Jurkat, Clone E6-1 (cell line): Measurements from ENCODE around the gene MPP2.
"Not testable (repeated sequence)": the region's sequence is repeated elsewhere in the genome, so short reads cannot be mapped to it uniquely, and the experiment has no call there.

Experiments
- DNase-seq: peaks from one replicate; pipeline ENCODE4 v3.0.0-alpha.2; 2011; ENCODE audit warnings: low read depth, low spot score
- H3K4me3 ChIP-seq: 2 replicates; pipeline ENCODE4 v1.5.1; 2011; ENCODE audit warnings: mild to moderate bottlenecking, low read length, control low read depth, moderate library complexity

The MPP2 gene

GRCh38 chr17:43932357-43932756 is 25.0 kb upstream of the MPP2 start:
- no peak overlapping the region for H3K4me3 ChIP-seq
- DNase-seq, result no peak

DNA sequence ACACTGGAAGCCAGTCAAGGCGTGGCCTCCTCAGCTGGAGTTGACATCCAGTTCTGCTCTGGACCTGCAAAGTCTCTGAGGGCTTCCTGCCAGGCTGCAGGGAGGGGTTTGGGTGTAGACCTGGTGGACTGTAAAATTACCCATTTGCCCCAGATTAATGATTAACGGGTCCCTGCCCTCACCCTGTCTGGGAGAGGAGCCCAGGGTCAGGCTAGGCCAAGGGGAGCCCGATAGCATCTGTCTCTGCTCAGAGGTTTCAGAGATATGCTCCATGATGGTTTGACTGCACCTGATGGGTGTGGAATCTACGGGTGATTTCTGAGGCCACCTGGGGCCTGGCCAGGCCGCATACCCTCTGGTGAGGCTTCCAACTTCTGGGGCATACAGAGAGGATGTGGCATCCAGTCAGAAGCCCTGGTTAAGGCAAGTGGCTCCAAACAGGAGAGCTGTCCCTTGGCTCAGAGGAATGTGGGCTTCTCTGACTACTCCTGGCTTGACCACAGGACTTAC is 23.8 kb upstream of the MPP2 start:
- no peak for DNase-seq
- no peak overlapping the region for H3K4me3 ChIP-seq

DNA sequence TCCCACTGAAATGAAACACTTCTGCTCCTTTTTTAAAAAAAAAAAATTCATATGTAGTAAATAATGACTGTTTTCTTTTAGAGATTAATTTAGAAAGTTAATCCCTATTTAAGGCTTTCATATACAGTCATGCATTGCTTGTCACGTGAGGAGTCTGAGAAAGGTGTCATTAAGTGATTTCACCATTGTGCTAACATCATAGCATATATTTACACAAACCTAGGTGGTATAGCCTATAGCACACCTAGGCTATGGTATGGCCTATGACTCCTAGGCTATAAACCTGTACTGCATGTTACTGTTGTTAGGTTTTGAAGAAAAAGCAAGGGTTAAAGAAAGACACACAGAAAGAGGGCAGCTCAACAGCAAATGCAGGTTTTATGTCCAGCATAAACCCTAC is 21.3 kb upstream of the MPP2 start:
- DNase-seq, result no peak
- H3K4me3 ChIP-seq, result no peak overlapping the region

GRCh38 chr17:43927929-43928328 is 20.6 kb upstream of the MPP2 start:
- not testable (repeated sequence) for H3K4me3 ChIP-seq, DNase-seq

DNA sequence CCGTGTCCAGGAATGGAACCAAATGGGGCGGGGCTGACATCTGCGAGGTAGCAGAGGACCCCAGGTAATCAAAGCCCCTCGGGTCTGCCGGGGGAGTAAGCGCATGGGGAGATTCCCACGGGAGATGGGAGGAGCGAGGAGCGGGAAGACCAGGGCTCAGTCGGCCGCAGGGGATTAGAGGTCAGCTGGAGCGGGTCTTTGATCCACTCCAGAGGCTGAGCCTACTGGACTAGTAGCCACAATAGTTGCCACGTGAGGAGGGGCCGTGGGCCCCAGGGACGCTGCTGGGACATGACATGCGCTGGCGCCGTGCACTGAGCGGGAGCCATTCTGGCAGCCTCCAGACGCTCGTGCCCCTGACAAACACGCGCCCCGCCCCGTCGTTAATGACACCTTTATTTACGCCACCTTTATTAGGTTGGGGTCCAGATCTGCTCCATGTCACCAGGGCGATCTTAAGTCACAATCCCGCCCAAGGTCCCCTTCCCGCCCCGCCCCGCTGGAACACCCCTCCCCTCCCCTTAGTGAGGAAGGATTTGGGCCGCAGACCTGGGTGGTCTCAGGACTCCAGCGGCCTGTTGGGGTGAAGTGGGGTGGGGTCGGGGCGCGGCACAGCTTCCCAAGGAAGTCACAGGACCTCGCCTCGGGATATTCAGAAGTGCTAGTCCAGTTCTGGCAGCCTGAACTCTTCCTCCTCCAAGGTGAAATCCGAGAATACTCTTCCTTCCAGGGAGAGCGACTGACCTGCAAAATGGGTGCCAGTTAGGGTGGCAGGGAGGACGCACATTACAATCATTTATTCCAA is 19.9 kb upstream of the MPP2 start:
- H3K4me3 ChIP-seq, result no peak overlapping the region
- DNase-seq, result no peak

GRCh38 chr17:43924558-43924957 is 17.2 kb upstream of the MPP2 start:
- H3K4me3 ChIP-seq, result no peak overlapping the region
- no peak for DNase-seq

- DNase-seq, result no peak
- no peak overlapping the region for H3K4me3 ChIP-seq
These were observed 13.3 kb upstream of the MPP2 start for GRCh38 chr17:43920500-43921095.

GRCh38 chr17:43918026-43918389 is 10.7 kb upstream of the MPP2 start:
- no peak overlapping the region for H3K4me3 ChIP-seq

GRCh38 chr17:43917348-43918025 is 10.2 kb upstream of the MPP2 start:
- no peak for DNase-seq
- H3K4me3 ChIP-seq, result no peak overlapping the region

More at GRCh38 chr17:43918026-43918389, 10.7 kb upstream of the MPP2 start:
- no peak for DNase-seq

- no peak for DNase-seq
- no peak overlapping the region for H3K4me3 ChIP-seq
These were observed 9.6 kb upstream of the MPP2 start for GRCh38 chr17:43917016-43917347.

DNA sequence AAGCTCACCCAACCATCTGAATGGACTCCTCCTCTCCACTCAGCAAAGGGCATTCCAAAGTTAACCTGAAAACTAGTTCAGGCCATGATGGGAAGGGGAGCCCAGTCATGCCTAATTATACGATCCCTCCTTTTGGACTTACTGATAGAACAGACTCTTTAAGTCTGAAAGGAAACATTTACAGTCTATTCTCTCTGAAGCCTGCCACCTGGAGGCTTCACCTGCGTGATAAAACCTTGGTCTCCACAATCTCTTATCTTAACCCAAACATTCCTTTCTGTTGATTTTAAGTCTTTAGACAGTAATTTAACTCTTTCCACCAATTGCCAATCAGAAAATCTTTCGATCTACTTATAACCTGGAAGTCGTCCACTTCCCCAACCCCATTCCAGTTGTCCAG is 9.0 kb upstream of the MPP2 start:
- H3K4me3 ChIP-seq, result no peak overlapping the region
- no peak for DNase-seq

DNA sequence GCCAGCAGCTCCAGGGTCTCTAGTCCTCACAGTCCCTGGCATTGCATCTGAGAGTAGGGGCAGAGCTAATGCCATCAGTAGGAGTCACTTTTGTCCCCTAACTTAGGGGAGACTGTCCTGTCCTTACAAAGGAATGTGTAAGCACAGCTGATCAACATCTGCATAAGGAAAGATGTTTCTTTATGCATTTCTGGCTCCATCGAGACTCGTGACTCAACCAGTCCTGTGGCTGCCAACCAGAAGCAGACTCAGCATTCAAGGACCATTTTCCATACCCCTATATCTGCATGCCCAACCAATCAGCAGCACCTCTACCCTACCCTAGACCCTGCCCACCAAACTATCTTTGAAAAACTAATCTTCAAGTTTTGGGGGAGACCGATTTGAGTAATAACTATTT is 8.2 kb upstream of the MPP2 start:
- DNase-seq, result no peak
- no peak overlapping the region for H3K4me3 ChIP-seq

DNA sequence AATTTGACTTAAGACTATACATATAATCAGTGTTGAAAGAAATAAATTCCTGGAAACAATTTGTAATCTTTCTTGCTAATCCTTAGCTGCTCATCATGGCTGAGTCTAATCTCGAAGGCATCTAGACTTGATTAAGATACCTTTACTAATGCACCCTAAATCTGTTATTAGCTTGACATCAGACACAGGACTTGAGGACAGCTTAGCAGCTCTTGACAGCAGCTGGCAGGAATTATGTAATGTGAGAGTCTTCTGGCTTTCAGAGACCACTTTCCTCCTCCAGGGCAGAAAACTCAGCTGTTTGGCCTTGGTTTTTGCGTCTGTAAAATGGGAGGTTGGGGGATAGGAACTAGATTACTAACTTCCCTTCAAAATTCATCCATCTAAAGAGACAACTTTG is 7.1 kb upstream of the MPP2 start:
- H3K4me3 ChIP-seq, result no peak overlapping the region
- DNase-seq, result no peak

GRCh38 chr17:43913584-43913983 is 6.2 kb upstream of the MPP2 start:
- no peak overlapping the region for H3K4me3 ChIP-seq
- no peak for DNase-seq

GRCh38 chr17:43912635-43913304 is 5.4 kb upstream of the MPP2 start:
- H3K4me3 ChIP-seq, result no peak overlapping the region
- DNase-seq, result no peak

DNA sequence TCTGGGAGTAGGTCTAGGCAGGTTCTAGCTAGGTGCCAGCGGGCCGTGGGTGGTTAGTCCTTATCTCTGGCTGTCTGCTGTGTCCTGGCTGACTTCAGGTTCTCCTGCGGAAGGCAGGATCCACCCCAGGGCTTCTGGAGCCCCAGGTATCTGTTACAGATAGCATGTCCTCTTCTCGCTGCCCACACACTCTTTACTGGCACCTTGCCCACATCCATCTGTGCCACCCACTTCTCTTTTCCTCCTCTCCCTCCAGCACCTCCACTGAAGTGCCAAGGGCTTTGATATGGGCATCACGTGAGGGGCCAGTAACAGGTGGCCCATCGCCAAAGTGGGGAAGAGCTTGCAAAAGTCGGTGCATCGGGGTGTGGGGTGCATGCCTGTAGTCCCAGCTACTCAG is 4.6 kb upstream of the MPP2 start:
- no peak for DNase-seq
- H3K4me3 ChIP-seq, result no peak overlapping the region

DNA sequence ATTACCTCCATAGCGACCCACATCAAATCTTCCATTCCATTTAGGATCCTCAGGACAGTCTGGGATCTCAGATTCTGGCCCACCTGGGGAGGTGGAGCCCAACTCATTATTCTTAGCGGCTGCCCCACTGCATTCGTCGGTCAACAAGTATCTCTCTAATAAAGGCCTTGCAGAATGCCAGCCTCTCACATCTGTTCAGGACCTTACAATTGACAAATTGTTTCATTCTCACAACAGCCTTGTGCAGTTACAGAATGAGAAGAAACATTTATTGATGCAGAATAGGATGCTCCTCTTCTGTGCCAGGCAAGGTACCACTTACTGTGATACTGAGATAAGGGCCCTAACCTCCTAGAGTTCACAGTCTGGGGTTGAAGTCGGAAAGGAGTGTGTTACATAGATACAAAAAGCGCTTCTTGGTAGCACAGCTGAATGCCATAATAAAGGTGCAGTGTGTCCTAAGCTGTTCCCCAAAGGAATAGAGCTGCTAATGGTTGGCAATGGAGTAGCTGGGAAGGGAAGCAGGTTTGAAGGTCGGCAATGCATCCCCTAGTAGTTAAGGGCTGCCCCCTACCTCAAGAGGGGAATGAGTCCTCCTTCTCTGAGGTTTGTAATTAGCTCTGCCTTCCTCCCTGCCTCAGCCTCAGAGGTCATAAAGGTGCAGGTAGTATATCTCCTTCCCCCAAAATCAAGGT is 2.3 kb upstream of the MPP2 start:
- H3K4me3 ChIP-seq, result no peak overlapping the region
- no peak for DNase-seq

DNA sequence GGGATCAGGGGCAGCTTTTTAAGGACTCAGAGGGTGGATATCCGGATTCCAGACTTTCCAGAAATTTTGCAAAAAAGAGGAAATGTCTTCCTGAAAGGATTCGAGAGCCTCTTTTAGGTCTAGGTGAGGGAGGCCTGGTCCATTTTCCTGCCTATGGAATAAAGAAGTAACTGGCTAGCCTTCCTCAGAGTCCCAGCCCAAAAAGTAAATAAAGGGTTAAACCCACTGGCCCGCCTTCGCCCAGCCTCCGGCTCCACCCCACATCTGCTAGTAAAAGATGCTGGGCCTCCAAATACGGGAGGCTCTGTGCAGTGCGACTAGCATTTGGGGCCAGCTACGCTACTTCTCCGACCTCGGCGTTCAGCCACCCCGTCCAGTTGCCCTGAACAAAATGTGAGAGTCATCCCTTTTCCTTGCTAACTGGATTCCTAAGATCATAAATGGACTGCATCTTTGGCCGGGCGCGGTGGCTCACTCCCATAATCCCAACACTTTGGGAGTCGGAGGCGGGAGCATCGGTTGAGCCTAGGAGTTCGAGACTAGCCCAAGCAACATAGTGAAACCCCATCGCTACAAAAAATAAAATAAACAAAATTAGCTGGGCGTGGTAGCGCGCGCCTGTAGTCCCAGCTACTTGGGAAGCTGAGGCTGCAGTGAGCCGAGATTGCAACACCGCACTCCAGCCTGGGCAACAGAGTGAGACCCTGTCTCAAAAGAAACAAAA is 824 bp upstream of the MPP2 start:
- peak; percentile 37 for DNase-seq
- H3K4me3 ChIP-seq, result peak overlapping the region; percentile 48

- H3K4me3 ChIP-seq, result peak overlapping the region; percentile 48
- DNase-seq, result no peak
These were observed 348 bp downstream of the MPP2 start for GRCh38 chr17:43906951-43907424.
